Endothelial cell of umbilical vein (primary cell): ENCODE measurements around the gene NTF3.

Source experiments
- EZH2 ChIP-seq: IDR thresholded peaks from 2 replicates; pipeline ENCODE4 v1.6.1; 2012; ENCODE audit warnings: borderline replicate concordance, low read depth, mild to moderate bottlenecking, moderate library complexity, low read length, inconsistent platforms; ENCODE audit not compliant: severe bottlenecking
- FOS ChIP-seq: IDR thresholded peaks from 2 replicates; pipeline ENCODE4 v1.6.1; 2011; ENCODE audit warnings: mild to moderate bottlenecking, low read length, moderate library complexity, borderline replicate concordance; ENCODE audit not compliant: insufficient read depth
- GATA2 ChIP-seq: IDR thresholded peaks from 2 replicates; pipeline ENCODE4 v1.7.0; 2011; ENCODE audit warnings: low read depth, mild to moderate bottlenecking, moderate library complexity, mixed read lengths, low read length; ENCODE audit not compliant: insufficient read length, insufficient read depth
- JUN ChIP-seq: IDR thresholded peaks from 2 replicates; pipeline ENCODE4 v1.6.1; 2011; ENCODE audit warnings: borderline replicate concordance, low read depth; ENCODE audit not compliant: insufficient read length, insufficient read depth
- MYC ChIP-seq: IDR thresholded peaks from one replicate; pipeline ENCODE4 v1.6.1; 2011; ENCODE audit warnings: mild to moderate bottlenecking, low read depth, low read length
- POLR2A ChIP-seq: IDR thresholded peaks from 2 replicates; pipeline ENCODE4 v1.6.1; 2012; ENCODE audit warnings: low read depth, mild to moderate bottlenecking, control low read depth, low read length
- POLR2AphosphoS5 ChIP-seq: IDR thresholded peaks from 2 replicates; pipeline ENCODE4 v1.6.1; 2012; ENCODE audit warnings: low read depth, mild to moderate bottlenecking, control low read depth, low read length, moderate library complexity; ENCODE audit not compliant: insufficient read depth
- TF ChIP-seq, protein P1 (sequence below), 2 donors: IDR thresholded peaks; 1 replicate in 1 of 2; 2 replicates in 1 of 2; pipeline ENCODE4 v1.5.1; 2011; ENCODE audit warnings: low read length in 2 of 2, mild to moderate bottlenecking in 2 of 2, moderate library complexity in 2 of 2, control low read depth in 1 of 2, inconsistent platforms in 1 of 2, low read depth in 1 of 2; ENCODE audit not compliant: insufficient read depth in 1 of 2; ENCODE audit errors: extremely low read depth in 1 of 2
- TF ChIP-seq, protein P2 (sequence below): IDR thresholded peaks from 2 replicates; pipeline ENCODE4 v1.6.1; 2011; ENCODE audit not compliant: insufficient read depth, insufficient read length

DNA sequence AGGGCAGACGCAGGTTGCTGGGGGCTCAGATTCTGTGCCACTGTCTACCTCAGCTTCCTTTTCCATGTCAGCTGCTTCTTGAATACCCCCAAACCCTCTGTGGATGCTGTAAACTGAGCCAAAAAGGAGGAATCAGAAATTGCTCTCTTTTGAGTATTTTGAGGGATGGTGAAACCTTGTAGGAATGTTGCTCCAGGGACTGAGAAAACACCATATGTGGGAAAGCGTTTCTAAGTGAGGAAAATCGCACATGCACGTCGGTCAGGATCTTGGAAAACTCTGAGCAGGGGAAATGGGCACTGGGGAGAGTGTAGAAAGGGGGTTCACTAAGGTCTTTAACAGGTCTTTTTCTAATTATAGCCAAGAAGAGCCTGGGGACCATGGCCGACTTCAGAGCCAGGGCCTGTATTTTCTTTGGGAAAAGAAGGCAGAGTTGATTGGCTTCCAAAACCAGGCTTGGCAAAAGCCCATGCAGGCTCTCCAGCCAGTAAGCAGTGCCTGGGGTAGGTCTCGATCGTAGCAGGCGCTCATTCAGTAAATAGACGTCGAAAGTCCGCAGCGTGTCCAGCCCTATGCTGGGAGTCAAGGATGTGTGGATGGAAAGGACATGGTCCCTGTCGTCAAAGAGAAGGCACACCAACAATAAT lies 58.0 kb downstream of the NTF3 start:
- TF ChIP-seq POLR2A (no peak), EZH2 (no peak), FOS (no peak), POLR2AphosphoS5 (no peak), JUN (no peak), MYC (no peak), GATA2 (no peak)
- TF ChIP-seq, protein P1, sequence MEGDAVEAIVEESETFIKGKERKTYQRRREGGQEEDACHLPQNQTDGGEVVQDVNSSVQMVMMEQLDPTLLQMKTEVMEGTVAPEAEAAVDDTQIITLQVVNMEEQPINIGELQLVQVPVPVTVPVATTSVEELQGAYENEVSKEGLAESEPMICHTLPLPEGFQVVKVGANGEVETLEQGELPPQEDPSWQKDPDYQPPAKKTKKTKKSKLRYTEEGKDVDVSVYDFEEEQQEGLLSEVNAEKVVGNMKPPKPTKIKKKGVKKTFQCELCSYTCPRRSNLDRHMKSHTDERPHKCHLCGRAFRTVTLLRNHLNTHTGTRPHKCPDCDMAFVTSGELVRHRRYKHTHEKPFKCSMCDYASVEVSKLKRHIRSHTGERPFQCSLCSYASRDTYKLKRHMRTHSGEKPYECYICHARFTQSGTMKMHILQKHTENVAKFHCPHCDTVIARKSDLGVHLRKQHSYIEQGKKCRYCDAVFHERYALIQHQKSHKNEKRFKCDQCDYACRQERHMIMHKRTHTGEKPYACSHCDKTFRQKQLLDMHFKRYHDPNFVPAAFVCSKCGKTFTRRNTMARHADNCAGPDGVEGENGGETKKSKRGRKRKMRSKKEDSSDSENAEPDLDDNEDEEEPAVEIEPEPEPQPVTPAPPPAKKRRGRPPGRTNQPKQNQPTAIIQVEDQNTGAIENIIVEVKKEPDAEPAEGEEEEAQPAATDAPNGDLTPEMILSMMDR (IDR thresholded peaks at IDR 0.05; ENCODE audit: extremely low read depth in 1 of 2, insufficient read depth in 1 of 2, low read depth in 1 of 2, low read length in 2 of 2) = no peak
- TF ChIP-seq, protein P2, sequence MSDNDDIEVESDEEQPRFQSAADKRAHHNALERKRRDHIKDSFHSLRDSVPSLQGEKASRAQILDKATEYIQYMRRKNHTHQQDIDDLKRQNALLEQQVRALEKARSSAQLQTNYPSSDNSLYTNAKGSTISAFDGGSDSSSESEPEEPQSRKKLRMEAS = no peak
